ES-I3 (cell line): ENCODE data around the gene IQGAP1.
"Not testable (repeated sequence)": the region's sequence is repeated elsewhere in the genome, so short reads cannot be mapped to it uniquely, and the experiment has no call there.

ENCODE experiments used
- H3K36me3 ChIP-seq: 2 replicates; pipeline ENCODE4 v1.6.1; 2013; ENCODE audit warnings: mild to moderate bottlenecking, low read length, control low read depth, moderate library complexity; ENCODE audit not compliant: insufficient read depth
- H3K4me1 ChIP-seq: 2 replicates; pipeline ENCODE4 v1.6.1; 2013; ENCODE audit warnings: mild to moderate bottlenecking, control low read depth, low read length; ENCODE audit not compliant: insufficient read depth
- H3K9ac ChIP-seq: 2 replicates; pipeline ENCODE4 v1.6.1; 2013; ENCODE audit warnings: low read depth, mild to moderate bottlenecking, low read length, moderate library complexity
- H3K9me3 ChIP-seq: 2 replicates; pipeline ENCODE4 v1.6.1; 2013; ENCODE audit warnings: mild to moderate bottlenecking, low read length, moderate library complexity; ENCODE audit not compliant: control insufficient read depth, insufficient read depth

Gene IQGAP1

DNA sequence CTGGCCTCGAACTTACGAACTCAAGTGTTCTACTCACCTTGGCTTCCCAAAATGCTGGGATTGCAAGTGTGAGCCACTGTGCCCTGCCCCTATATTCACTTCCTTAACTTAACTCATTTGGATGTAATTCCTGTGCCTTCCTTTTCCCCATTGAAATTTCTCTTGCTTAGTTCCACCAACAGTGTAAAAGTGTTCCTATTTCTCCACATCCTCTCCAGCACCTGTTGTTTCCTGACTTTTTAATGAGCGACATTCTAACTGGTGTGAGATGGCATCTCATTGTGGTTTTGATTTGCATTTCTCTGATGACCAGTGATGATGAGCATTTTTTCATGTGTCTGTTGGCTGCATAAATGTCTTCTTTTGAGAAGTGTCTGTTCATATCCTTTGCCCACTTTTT, 21.5 kb downstream of the IQGAP1 start:
- H3K36me3 ChIP-seq, H3K9me3 ChIP-seq, H3K9ac ChIP-seq: not testable (repeated sequence)
- peaks cover 56% of the 10 kb centered on the region for H3K4me1 ChIP-seq

DNA sequence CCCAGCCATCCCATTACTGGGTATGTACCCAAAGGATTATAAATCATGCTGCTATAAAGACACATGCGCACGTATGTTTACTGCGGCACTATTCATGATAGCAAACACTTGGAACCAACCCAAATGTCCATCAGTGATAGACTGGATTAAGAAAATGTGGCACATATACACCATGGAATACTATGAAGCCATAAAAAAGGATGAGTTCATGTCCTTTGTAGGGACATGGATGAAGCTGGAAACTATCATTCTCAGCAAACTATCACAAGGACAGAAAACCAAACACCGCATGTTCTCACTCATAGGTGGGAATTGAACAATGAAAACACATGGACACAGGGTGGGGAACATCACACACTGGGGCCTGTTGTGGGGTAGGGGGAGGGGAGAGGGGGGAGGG, 22.3 kb downstream of the IQGAP1 start:
- H3K4me1 ChIP-seq, result peaks cover 59% of the 10 kb centered on the region
- H3K9ac ChIP-seq, H3K36me3 ChIP-seq, H3K9me3 ChIP-seq: not testable (repeated sequence)

DNA sequence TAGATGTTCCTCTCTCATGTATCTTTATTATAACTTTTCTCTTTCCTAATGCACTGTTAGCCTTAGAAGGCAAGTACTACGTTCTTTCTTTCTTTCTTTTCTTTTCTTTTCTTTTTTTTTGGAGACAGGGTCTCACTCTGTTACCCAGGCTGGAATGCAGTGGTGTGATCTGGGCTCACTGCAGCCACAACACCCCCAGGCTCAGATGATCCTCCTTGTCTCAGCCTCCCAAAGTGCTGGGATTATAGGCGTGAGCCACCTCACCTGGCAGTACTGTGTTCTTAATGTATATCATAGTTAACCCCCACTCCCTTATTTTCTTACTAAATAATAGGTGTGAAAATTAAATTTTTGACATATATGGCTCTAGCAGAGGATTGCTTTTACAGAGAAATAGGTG, 23.1 kb downstream of the IQGAP1 start:
- Histone ChIP-seq H3K9me3 (no peaks in the 10 kb centered on the region), H3K9ac (no peak overlapping the region), H3K36me3 (no peaks in the 10 kb centered on the region), H3K4me1 (peaks cover 56% of the 10 kb centered on the region)

DNA sequence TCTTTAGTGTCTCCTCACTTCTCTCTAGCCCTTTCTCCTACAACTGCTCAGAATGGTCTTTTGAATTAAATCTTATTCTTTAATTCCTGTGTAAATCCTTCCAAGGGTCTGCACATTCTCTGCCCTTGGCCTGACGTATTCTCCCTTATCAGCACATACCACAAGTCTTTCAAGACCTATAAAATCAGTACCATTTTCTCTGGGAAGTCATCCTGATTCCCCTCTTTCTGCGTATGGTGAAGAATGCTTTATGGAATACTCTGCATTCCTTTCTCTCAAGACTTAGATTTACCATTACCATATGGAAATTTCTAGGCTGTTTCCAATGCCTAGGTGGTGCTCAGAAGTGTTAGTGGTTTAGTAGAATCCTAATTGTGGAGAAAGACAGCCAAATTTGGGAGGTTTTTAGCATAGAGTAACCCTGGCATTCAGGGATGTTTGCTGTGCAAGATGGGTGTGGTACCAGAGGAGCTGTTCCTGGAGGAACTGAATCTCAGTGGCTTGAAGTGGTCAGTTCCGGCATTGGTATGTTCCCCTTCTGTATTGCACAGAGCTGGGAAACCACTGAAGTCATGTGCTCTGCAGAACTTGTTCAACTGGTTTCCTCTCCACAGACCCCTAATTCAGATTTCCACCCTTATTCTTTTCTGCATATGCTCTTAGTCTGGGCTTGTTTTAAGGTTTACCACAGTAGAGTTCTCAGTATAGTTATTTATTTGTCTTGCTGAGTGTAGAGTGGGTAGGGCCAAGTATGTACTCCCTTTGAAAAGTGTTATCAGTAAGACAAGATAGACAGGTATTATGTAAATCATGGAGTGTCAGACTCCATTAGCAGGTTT, 24.5 kb downstream of the IQGAP1 start:
- Histone ChIP-seq H3K4me1 (peaks cover 45% of the 10 kb centered on the region), H3K36me3 (no peaks in the 10 kb centered on the region), H3K9ac (peak overlapping the region; percentile 7; the same call in 1 of the 2 replicates), H3K9me3 (no peaks in the 10 kb centered on the region)

DNA sequence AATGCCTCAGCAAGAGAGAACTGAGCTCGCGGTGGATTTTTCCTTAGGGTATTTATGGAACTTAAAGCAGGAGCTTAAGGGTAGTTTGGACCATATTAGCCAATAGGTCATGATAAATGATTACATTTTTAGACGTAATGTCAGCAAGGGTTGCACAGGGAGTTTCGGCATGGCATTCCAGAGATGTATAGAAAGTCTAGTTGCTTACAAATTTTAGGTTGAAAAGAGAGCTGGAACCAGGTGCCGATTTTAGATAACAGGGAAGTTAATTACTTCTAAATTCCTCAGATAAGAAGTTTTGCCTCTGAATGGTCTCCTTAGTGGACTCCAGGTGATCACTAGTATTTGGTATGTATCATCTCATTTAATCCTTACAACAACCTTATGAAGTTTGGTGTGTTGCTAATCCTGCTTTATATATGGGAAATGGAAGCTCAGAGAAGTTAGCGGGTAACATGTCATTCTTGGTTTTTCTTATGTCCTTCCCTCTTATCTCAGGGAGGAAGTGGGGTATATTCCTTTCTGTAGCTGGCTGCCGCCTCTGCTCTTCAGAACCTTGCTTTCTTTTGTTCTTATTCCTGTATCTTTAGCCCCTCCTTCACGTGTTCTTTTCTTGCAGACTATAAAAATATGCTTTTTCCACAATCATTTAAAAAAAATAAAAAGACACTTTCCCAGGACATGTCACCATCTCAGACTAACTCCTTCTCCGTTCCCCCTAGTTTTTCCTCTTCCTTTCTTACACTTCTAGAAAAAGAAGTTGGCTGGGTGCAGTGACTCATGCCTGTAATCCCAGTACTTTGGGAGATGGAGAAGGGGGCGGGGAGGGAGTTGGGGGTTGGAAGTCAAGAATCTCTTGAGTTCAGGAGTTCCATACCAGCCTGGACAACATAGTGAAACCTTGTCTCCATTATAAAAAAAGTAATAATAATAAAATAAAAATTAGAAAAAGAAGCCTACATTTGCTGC, 25.7 kb downstream of the IQGAP1 start:
- Histone ChIP-seq H3K9me3 (no peaks in the 10 kb centered on the region), H3K4me1 (peaks cover 39% of the 10 kb centered on the region), H3K36me3 (no peaks in the 10 kb centered on the region), H3K9ac (no peak overlapping the region; the same call in 1 of the 2 replicates)

DNA sequence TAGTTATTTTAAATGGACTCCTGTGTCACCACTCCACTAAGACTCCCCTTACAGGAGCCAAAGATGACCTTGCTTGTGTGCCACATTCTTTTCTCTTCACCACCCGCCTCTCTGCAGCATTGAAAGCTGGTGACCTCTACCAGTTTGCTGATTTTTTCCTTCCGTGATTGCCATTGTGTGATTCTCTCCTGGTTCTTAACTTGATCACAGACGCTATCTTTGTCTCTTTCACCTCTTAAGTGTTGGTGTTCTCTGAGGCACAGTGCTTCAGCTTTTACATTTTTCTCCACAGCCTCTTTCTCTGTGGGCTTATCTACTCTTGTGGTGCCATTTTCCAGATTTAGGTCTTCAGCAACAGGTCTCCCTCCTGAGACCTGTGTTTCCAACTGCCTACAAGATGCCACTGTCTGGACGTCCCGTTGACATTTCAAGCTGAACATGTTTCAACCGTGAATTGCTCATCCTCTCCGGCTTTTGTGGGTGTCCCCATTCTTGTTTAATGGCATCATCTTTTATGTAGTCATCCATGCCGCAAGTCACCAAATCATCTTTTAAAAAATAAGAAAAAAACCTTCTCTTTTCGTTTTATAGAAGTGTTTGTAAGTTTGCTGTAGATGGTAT, 26.5 kb downstream of the IQGAP1 start:
- no peaks in the 10 kb centered on the region for H3K36me3 ChIP-seq
- H3K9me3 ChIP-seq, result no peaks in the 10 kb centered on the region
- peaks cover 45% of the 10 kb centered on the region for H3K4me1 ChIP-seq
- no peak overlapping the region for H3K9ac ChIP-seq

DNA sequence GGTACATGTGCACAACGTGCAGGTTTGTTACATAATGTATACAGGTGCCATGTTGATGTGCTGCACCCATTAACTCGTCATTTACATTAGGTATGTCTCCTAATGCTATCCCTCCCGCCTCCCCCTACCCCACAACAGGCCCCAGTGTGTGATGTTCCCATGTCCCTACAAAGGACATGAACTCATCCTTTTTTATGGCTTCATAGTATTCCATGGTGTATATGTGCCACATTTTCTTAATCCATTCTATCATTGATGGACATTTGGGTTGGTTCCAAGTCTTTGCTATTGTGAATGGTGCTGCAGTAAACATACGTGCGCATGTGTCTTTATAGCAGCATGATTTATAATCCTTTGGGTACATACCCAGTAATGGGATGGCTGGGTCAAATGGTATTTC, 28.0 kb downstream of the IQGAP1 start:
- not testable (repeated sequence) for H3K9ac ChIP-seq, H3K36me3 ChIP-seq, H3K9me3 ChIP-seq
- peaks cover 53% of the 10 kb centered on the region for H3K4me1 ChIP-seq

DNA sequence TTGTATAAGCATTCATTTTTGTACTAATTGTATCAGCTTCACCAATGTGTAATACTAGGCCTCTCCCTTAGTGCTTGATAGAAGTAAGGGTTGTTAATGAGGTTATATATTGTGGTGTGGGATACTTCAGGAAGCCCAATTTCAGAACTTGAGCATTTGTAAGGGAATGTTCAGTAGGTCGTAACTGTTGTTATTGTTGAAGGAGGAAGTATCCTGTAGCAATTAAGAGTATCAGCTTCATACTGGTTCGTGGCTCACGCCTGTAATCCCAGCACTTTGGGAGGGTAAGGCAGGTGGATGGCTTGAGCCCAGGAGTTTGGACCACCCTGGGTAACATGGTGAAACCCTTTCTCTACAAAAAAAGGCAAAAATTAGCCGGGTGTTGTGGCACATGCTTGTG, 30.6 kb downstream of the IQGAP1 start:
- peaks cover 28% of the 10 kb centered on the region for H3K4me1 ChIP-seq
- no peaks in the 10 kb centered on the region for H3K9me3 ChIP-seq
- no peak overlapping the region for H3K9ac ChIP-seq
- no peaks in the 10 kb centered on the region for H3K36me3 ChIP-seq

DNA sequence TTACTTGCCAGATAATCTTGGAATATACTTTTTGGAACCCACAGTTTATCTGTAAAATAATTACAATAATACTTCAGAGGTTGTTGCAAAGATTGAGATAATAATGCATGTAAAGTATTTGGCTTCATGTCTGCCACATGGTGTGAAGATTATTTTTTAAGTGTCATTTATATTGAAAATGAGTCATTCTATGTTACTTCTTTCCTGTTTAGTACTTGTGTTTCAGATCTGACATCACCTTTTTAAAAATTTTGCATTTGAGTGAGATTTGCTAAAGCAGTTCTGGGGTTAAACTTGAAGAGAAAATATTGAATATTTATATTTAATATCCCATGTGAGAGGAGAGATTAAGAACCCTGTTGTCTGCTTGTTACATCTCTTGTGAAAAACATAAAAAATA, 31.2 kb downstream of the IQGAP1 start:
- H3K9ac ChIP-seq, result no peak overlapping the region
- peaks cover 24% of the 10 kb centered on the region for H3K4me1 ChIP-seq
- H3K9me3 ChIP-seq, result no peaks in the 10 kb centered on the region
- no peaks in the 10 kb centered on the region for H3K36me3 ChIP-seq

DNA sequence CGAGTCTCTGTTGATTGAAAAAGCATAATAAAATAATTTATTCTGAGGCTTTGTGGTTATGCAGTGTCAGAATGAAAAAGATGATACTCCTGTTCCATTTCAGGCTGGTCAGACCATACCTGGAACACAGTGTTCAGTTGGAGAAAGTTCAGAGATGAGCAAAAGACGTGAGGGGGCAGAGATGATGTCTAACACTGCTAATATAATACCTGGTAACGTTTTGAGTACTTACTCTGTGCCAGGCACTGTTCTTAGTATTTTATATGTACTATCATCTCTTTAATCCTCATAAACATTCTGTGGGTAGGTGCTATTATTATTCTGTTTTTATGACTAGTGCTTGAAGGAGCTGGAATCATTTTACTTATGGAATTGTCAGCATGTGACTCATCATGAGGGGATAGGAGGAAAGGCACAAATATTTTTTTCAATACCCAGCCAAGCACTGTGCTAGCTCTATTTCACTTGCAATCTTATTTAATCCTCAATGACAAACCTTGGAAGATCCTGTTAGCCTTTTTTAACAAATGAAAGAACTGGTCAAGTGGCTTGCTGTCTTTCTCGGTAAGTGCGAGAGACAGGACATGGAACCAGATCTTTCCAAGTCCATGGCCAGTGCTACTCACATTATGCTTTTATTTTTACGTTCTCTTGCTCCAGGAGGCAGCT, 31.8 kb downstream of the IQGAP1 start:
- Histone ChIP-seq H3K9ac (no peak overlapping the region), H3K36me3 (no peaks in the 10 kb centered on the region), H3K9me3 (no peaks in the 10 kb centered on the region), H3K4me1 (peaks cover 17% of the 10 kb centered on the region)

DNA sequence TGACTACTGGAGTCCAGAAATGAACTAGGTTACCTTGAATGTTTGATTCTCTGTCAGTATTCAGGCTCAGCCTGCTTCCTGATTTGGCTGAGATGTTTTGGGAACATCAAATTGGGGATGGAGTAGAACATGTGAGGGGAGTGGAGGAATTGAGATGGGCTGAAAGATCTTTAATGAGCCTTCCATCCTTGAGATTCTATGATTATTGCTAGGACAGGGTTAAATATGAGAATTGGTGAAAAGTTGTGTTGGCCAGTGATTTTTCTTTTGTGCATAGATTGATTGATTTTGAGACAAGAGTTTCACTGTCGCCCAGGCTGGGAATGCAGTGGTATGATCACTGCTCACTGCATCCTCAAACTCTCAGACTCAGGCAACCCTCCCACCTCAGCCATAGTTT, 32.4 kb downstream of the IQGAP1 start:
- Histone ChIP-seq H3K4me1 (peaks cover 17% of the 10 kb centered on the region), H3K9ac (no peak overlapping the region), H3K9me3 (no peaks in the 10 kb centered on the region), H3K36me3 (no peaks in the 10 kb centered on the region)

DNA sequence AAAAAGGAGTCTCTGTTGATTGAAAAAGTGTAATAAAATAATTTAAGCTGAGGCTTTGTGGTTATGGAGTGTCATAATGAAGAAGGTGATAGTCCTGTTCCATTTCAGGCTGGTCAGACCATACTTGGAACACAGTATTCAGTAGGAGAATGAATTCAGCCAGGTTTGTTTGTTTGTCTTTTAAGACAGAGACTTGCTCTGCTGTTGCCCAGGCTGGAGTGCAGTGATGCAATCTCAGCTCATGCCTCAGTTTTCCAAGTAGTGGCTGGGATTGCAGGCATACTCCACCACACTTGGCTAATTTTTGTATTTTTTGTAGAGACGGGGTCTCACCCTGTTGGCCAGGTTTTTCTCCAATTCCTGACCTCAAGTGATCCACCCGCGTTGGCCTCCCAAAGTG, 33.5 kb downstream of the IQGAP1 start:
- Histone ChIP-seq H3K4me1 (peaks cover 24% of the 10 kb centered on the region), H3K9me3 (no peaks in the 10 kb centered on the region), H3K36me3 (no peaks in the 10 kb centered on the region), H3K9ac (no peak overlapping the region)

DNA sequence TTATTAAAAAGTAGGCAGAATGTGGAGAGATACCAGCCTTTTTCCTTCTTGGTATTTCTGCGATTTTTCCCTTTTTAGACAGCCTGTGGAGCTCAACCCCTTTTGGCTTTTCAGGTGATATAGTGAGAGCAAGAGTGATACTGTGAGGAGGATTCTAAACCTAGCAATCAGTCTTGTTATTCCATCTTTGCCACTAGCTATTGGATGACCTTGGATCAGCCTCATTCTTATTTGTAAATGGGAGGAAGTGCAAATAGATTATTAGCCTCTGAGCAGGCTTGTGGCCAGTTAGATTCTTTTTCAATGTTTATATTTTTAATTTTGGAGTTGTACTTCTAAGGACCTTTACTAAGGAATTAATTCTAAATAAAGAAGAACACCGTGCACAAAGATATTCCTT, 34.0 kb downstream of the IQGAP1 start:
- peaks cover 24% of the 10 kb centered on the region for H3K4me1 ChIP-seq
- no peaks in the 10 kb centered on the region for H3K36me3 ChIP-seq

DNA sequence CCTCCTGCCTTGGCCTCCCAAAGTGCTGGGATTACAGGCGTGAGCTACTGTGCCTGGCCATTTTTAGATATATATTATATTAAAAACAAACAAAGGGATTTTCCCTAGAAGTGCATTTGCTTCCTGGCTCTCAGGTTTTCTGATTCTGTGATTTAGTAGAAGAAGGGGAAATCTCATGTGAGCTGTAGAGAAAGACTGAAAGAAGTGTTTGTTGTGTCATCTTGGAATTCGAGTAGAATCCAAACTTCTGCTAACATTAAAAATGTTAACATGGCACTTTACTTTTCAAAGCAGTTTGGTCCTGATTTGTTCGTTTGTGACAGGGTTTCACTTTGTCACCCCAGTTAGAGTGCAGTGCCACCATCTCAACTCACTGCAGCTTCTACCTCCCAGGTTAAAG, 34.9 kb downstream of the IQGAP1 start:
- H3K9ac ChIP-seq, result no peak overlapping the region
- H3K9me3 ChIP-seq, result no peaks in the 10 kb centered on the region

More for the DNA sequence above, 34.0 kb downstream of the IQGAP1 start:
- Histone ChIP-seq H3K9me3 (no peaks in the 10 kb centered on the region), H3K9ac (no peak overlapping the region)

More for the DNA sequence above, 34.9 kb downstream of the IQGAP1 start:
- peaks cover 24% of the 10 kb centered on the region for H3K4me1 ChIP-seq
- H3K36me3 ChIP-seq, result no peaks in the 10 kb centered on the region
